Measurements from ENCODE around the gene MMP7.

MMP7 gene

GRCh38 chr11:102530558-102530957 lies at the start of gene MMP7:
Gene MMP7, minus strand, starts transcription at chr11:102530747. Its CDS starts 47 bp downstream, at chr11:102530700.
- peak; percentile 61 to 73 for ATAC-seq (replicated peaks)
- Mint-ChIP-seq H3K4me1 (peaks cover 18 to 29% of the 10 kb centered on the region in 2 donors), H3K4me3 (peak within 1 kb of the TSS; percentile 36 to 41), H3K9me3 (no peaks in the 10 kb centered on the region), H3K36me3 (no peaks in the 10 kb centered on the region), H3K27me3 (no peaks in the 10 kb centered on the region), H3K27ac (peak within 1 kb of the TSS; percentile 20)
- DNase-seq: no peak

GRCh38 chr11:102577723-102578122 lies 47.2 kb upstream of the MMP7 start:
- no peak for DNase-seq
- Mint-ChIP-seq H3K4me1 (peaks cover 30 to 64% of the 10 kb centered on the region in 2 donors), H3K4me3 (peak overlapping the region in 1 of 2 donors; percentile 10), H3K27ac (peak overlapping the region; percentile 72), H3K36me3 (peaks cover 1 to 4% of the 10 kb centered on the region in 2 donors), H3K9me3 (peaks cover 0 to 4% of the 10 kb centered on the region in 2 donors), H3K27me3 (no peaks in the 10 kb centered on the region)
- peak in 1 of 2 donors; percentile 20 for ATAC-seq (replicated peaks)

- Mint-ChIP-seq H3K4me1 (peaks cover 27 to 64% of the 10 kb centered on the region in 2 donors), H3K9me3 (peaks cover 2% of the 10 kb centered on the region in 2 donors), H3K27me3 (no peaks in the 10 kb centered on the region), H3K4me3 (peak overlapping the region in 1 of 2 donors; percentile 10), H3K36me3 (peaks cover 1 to 5% of the 10 kb centered on the region in 2 donors), H3K27ac (peak overlapping the region; percentile 72)
- no peak for DNase-seq
- peak; percentile 53 to 54 for ATAC-seq (replicated peaks)
Measured at GRCh38 chr11:102577182-102577581, 46.6 kb upstream of the MMP7 start.

- peak overlapping the region; percentile 28 for H3K27ac Mint-ChIP-seq
- peaks cover 1 to 7% of the 10 kb centered on the region in 2 donors for H3K36me3 Mint-ChIP-seq
- no peaks in the 10 kb centered on the region for H3K27me3 Mint-ChIP-seq
- ATAC-seq (replicated peaks) (no peak), DNase-seq (no peak)
- peaks cover 8 to 10% of the 10 kb centered on the region in 2 donors for H3K9me3 Mint-ChIP-seq
- no peak overlapping the region for H3K4me3 Mint-ChIP-seq
- H3K4me1 Mint-ChIP-seq: peaks cover 23 to 63% of the 10 kb centered on the region in 2 donors
Measured at GRCh38 chr11:102576350-102576749, 45.8 kb upstream of the MMP7 start.

GRCh38 chr11:102575012-102575411 lies 44.5 kb upstream of the MMP7 start:
- peaks cover 1 to 4% of the 10 kb centered on the region in 2 donors for H3K36me3 Mint-ChIP-seq
- H3K4me3 Mint-ChIP-seq: no peak overlapping the region
- H3K4me1 Mint-ChIP-seq: peaks cover 14 to 49% of the 10 kb centered on the region in 2 donors
- peaks cover 8 to 10% of the 10 kb centered on the region in 2 donors for H3K9me3 Mint-ChIP-seq
- DNase-seq (no peak), ATAC-seq (replicated peaks) (no peak)
- H3K27ac Mint-ChIP-seq: no peak overlapping the region
- H3K27me3 Mint-ChIP-seq: no peaks in the 10 kb centered on the region

- H3K27me3 Mint-ChIP-seq: no peaks in the 10 kb centered on the region
- H3K36me3 Mint-ChIP-seq: peaks cover 9 to 12% of the 10 kb centered on the region in 2 donors
- DNase-seq: no peak
- H3K27ac Mint-ChIP-seq: no peak overlapping the region
- peaks cover 19 to 45% of the 10 kb centered on the region in 2 donors for H3K4me1 Mint-ChIP-seq
- no peak overlapping the region for H3K4me3 Mint-ChIP-seq
- H3K9me3 Mint-ChIP-seq: peaks cover 12 to 16% of the 10 kb centered on the region in 2 donors
- ATAC-seq (replicated peaks): no peak
Measured at GRCh38 chr11:102573851-102574250, 43.3 kb upstream of the MMP7 start.

GRCh38 chr11:102572554-102573220 lies 42.1 kb upstream of the MMP7 start:
- ATAC-seq (replicated peaks) (no peak), DNase-seq (no peak)
- Mint-ChIP-seq H3K9me3 (peaks cover 13 to 16% of the 10 kb centered on the region in 2 donors), H3K4me1 (peaks cover 18 to 38% of the 10 kb centered on the region in 2 donors), H3K36me3 (peaks cover 14 to 23% of the 10 kb centered on the region in 2 donors), H3K4me3 (no peak overlapping the region), H3K27me3 (no peaks in the 10 kb centered on the region), H3K27ac (no peak overlapping the region)

- Mint-ChIP-seq H3K27ac (no peak overlapping the region), H3K4me1 (peaks cover 10 to 34% of the 10 kb centered on the region in 2 donors)
Measured at GRCh38 chr11:102568851-102569250, 38.3 kb upstream of the MMP7 start.

GRCh38 chr11:102566112-102566511 lies 35.6 kb upstream of the MMP7 start:
- peaks cover 12 to 15% of the 10 kb centered on the region in 2 donors for H3K9me3 Mint-ChIP-seq
- no peaks in the 10 kb centered on the region for H3K27me3 Mint-ChIP-seq
- DNase-seq: no peak
- no peak for ATAC-seq (replicated peaks)
- peaks cover 30 to 44% of the 10 kb centered on the region in 2 donors for H3K4me1 Mint-ChIP-seq
- H3K36me3 Mint-ChIP-seq: peaks cover 22 to 28% of the 10 kb centered on the region in 2 donors
- no peak overlapping the region for H3K4me3 Mint-ChIP-seq
- H3K27ac Mint-ChIP-seq: no peak overlapping the region

More at GRCh38 chr11:102568851-102569250, 38.3 kb upstream of the MMP7 start:
- no peak for DNase-seq
- Mint-ChIP-seq H3K36me3 (peaks cover 22 to 28% of the 10 kb centered on the region in 2 donors), H3K4me3 (no peak overlapping the region), H3K9me3 (peaks cover 21 to 22% of the 10 kb centered on the region in 2 donors), H3K27me3 (no peaks in the 10 kb centered on the region)
- no peak for ATAC-seq (replicated peaks)

- H3K9me3 Mint-ChIP-seq: peaks cover 6 to 12% of the 10 kb centered on the region in 2 donors
- DNase-seq (no peak), ATAC-seq (replicated peaks) (peak; percentile 59 to 64)
- peak overlapping the region in 1 of 2 donors; percentile 2 for H3K4me3 Mint-ChIP-seq
- H3K4me1 Mint-ChIP-seq: peaks cover 32 to 56% of the 10 kb centered on the region in 2 donors
- H3K36me3 Mint-ChIP-seq: peaks cover 16 to 22% of the 10 kb centered on the region in 2 donors
- H3K27ac Mint-ChIP-seq: peak overlapping the region; percentile 39
- H3K27me3 Mint-ChIP-seq: no peaks in the 10 kb centered on the region
Measured at GRCh38 chr11:102564110-102564509, 33.6 kb upstream of the MMP7 start.

GRCh38 chr11:102561636-102562035 lies 31.1 kb upstream of the MMP7 start:
- H3K36me3 Mint-ChIP-seq: peaks cover 5 to 10% of the 10 kb centered on the region in 2 donors
- peak overlapping the region; percentile 89 for H3K27ac Mint-ChIP-seq
- ATAC-seq (replicated peaks) (no peak), DNase-seq (no peak)
- H3K4me1 Mint-ChIP-seq: peaks cover 32 to 64% of the 10 kb centered on the region in 2 donors
- peaks cover 5 to 6% of the 10 kb centered on the region in 2 donors for H3K9me3 Mint-ChIP-seq
- H3K27me3 Mint-ChIP-seq: no peaks in the 10 kb centered on the region
- H3K4me3 Mint-ChIP-seq: peak overlapping the region; percentile 48 to 50

- peak; percentile 82 for ATAC-seq (replicated peaks)
- Mint-ChIP-seq H3K27ac (peak overlapping the region; percentile 96), H3K36me3 (peaks cover 0 to 10% of the 10 kb centered on the region in 2 donors), H3K4me1 (peaks cover 32 to 56% of the 10 kb centered on the region in 2 donors), H3K27me3 (no peaks in the 10 kb centered on the region), H3K9me3 (peaks cover 0 to 1% of the 10 kb centered on the region in 2 donors), H3K4me3 (peak overlapping the region; percentile 75 to 77)
- no peak for DNase-seq
Measured at GRCh38 chr11:102560555-102561011, 30.0 kb upstream of the MMP7 start.

- Mint-ChIP-seq H3K4me1 (peaks cover 36 to 61% of the 10 kb centered on the region in 2 donors), H3K4me3 (peak overlapping the region in 1 of 2 donors; percentile 38), H3K36me3 (peaks cover 0 to 10% of the 10 kb centered on the region in 2 donors), H3K9me3 (peaks cover 0 to 1% of the 10 kb centered on the region in 2 donors), H3K27ac (peak overlapping the region; percentile 85), H3K27me3 (no peaks in the 10 kb centered on the region)
- no peak for DNase-seq
- peak; percentile 51 to 62 for ATAC-seq (replicated peaks)
Measured at GRCh38 chr11:102559839-102560238, 29.3 kb upstream of the MMP7 start.

GRCh38 chr11:102555091-102555490 lies 24.5 kb upstream of the MMP7 start:
- peaks cover 41 to 64% of the 10 kb centered on the region in 2 donors for H3K4me1 Mint-ChIP-seq
- no peaks in the 10 kb centered on the region for H3K27me3 Mint-ChIP-seq
- ATAC-seq (replicated peaks): no peak
- H3K27ac Mint-ChIP-seq: peak overlapping the region; percentile 56
- H3K36me3 Mint-ChIP-seq: peaks cover 0 to 15% of the 10 kb centered on the region in 2 donors
- DNase-seq: no peak
- peaks cover 0 to 1% of the 10 kb centered on the region in 2 donors for H3K9me3 Mint-ChIP-seq
- H3K4me3 Mint-ChIP-seq: no peak overlapping the region
